ENCODE measurements around the gene CD84.

GRCh38 chr1:160546942-160547341, 32.4 kb downstream of the CD84 start:
- TF ChIP-seq CTCF (IDR thresholded peaks at IDR 0.05): no peak
- TF ChIP-seq POLR2A (IDR thresholded peaks at IDR 0.05): no peak
